Measurements from ENCODE around the gene PDSS2. TPM values are rescaled to one million over a fixed set of nuclear protein-coding genes. Genes with fewer than 3 reads are reported as not detected.

PDSS2 gene
- total RNA-seq = 13.3 and 14.2 TPM in 2 replicates

DNA sequence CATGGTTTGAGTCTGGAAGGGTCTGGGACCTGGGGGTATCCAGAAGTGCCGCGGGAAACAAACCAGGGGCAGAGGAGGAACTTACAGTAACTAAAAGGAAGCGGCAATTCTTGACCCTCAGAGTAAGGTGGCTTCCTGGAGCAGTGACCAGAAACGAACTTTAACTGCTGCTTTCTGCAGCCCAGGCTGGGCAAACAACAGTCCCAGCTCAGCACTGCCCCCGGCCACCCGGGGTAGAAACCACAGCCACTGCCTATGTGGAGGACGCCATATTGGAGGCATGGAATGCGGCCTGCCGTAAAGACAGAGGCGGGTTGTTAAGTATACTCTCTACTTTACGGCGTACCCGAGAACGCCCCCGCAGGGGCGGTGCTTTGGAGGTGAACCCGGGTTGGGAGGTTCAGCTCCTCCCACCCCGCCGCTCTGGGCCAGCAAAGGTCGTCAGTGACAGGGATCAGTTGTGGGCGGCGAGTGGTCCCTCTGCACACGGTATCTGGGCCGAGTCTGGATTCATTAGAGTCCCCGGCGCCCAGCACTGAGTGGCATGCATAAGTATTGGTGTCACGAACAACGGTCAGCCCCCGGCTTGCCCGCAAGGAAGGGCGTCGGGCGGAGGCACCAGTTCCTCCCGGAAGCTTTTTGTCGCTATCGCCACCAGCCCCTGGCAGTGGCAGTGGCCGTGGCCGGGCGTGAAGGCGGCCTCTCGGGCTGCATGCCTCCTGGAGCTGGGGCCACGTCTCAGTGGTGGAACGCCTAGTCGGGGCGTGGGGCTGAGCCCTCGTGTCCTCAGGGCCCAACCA lies at the start of gene PDSS2:
TSS of gene PDSS2 (minus strand) at position 282 of the 800 bp plus-strand sequence. CDS start at position 3, 279 bp downstream.
- peaks cover 21% of the 10 kb centered on the region for H3K4me1 Mint-ChIP-seq
- peaks cover 6% of the 10 kb centered on the region for H3K36me3 Mint-ChIP-seq (ENCODE audit: low read depth)
- H3K9me3 Mint-ChIP-seq = no peaks in the 10 kb centered on the region
- peak within 1 kb of the TSS; percentile 97 for H3K4me3 Mint-ChIP-seq
- H3K27me3 Mint-ChIP-seq = peaks cover 7% of the 10 kb centered on the region
- H3K27ac Mint-ChIP-seq = peak within 1 kb of the TSS; percentile 95
- intact Hi-C loops (cut with micrococcal nuclease) = loop anchor here (1.0 to 10.0 kb wide), 5 partner anchors 29 to 498 kb away; partner anchors contain the start of genes BEND3, MTRES1 and SEC63
- peak; percentile 99 for DNase-seq

GRCh38 chr6:107506145-107506544 lies 46.8 kb upstream of the PDSS2 start:
- intact Hi-C loops (cut with micrococcal nuclease) = no loop called here
- no peak overlapping the region for H3K27ac Mint-ChIP-seq
- no peaks in the 10 kb centered on the region for H3K9me3 Mint-ChIP-seq
- no peak for DNase-seq
- no peak overlapping the region for H3K4me3 Mint-ChIP-seq
- H3K27me3 Mint-ChIP-seq = peaks cover 26% of the 10 kb centered on the region
- no peaks in the 10 kb centered on the region for H3K36me3 Mint-ChIP-seq (ENCODE audit: low read depth)
- H3K4me1 Mint-ChIP-seq = no peaks in the 10 kb centered on the region

DNA sequence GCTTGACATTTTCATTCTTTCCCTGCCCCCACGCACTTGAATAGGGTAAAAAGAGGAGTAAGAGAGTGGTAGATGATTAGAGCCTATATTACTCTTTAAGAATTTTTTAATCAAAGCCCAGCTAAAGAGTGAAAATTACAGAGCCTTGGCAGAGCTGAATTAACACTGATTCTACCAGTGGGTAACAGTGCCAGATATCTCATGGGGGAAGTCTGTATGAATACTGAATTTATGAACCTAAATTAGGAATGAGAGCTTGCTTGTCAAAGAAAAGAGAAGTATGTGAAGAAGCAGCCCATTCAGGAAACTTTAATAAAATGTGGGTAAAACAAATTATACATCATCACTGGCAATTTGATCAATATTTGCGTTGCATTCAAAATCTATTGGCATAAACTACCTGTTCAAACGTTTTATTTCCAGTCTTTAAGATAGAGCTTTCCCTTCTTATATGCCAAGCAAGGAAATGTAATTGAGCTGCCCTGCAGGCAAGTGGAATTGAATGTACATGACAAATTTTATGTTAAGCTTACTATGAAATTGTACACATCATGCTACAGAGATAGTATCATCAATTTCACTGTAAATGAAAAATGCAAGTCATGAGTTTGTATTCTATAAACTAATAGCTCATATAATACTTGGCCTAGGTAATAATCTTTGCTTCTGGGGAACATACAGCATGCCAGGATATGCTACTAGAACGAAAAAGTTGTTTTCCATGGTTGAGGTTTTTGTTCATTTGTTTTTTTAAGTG lies 45.1 kb upstream of the PDSS2 start:
- DNase-seq = no peak
- no peaks in the 10 kb centered on the region for H3K9me3 Mint-ChIP-seq
- intact Hi-C loops (cut with micrococcal nuclease) = no loop called here
- no peaks in the 10 kb centered on the region for H3K36me3 Mint-ChIP-seq (ENCODE audit: low read depth)
- H3K27me3 Mint-ChIP-seq = peaks cover 24% of the 10 kb centered on the region
- H3K4me3 Mint-ChIP-seq = no peak overlapping the region
- no peaks in the 10 kb centered on the region for H3K4me1 Mint-ChIP-seq
- no peak overlapping the region for H3K27ac Mint-ChIP-seq

DNA sequence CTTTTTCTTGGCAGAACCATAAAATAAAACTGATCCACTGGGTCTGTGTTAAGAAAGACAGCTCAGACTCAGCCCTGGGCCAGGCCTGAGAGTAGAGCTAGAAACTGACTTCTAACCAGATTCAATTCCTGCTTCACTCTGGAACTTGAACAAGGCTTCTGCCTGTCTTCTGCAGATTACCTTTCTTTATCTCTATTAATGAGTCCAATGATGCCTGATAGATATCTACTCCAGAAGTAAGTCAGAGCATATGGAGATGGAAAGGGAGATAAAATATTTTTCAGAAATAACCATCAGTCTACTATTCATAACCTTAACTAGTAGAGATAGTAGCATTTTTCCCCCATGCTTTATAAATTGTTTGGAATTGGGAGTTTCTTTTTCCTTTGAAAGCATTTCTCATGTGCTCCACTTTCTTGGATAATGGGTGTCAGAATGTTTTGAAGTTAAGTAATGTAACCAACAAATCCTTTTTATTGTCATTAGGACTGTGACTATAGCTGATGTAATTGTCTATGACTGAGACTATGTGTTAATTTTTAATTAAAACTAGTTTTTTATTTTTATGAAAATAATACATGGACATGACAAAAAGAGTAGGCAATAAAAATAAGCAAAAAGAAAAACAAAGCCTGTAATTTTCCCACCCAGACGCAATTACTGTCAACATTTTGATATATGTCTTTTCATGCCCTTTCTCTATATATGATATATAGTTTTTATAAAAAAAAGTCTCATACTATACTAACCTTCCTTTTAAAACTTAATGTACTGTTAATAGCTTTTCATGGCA lies 37.7 kb upstream of the PDSS2 start:
- no peak for DNase-seq
- no peaks in the 10 kb centered on the region for H3K4me1 Mint-ChIP-seq
- H3K27me3 Mint-ChIP-seq = peaks cover 30% of the 10 kb centered on the region
- no peak overlapping the region for H3K27ac Mint-ChIP-seq
- H3K9me3 Mint-ChIP-seq = no peaks in the 10 kb centered on the region
- no peaks in the 10 kb centered on the region for H3K36me3 Mint-ChIP-seq (ENCODE audit: low read depth)
- intact Hi-C loops (cut with micrococcal nuclease) = loop anchor here (10.0 kb wide), 1 partner anchor 138 kb away; no protein-coding TSS in a partner anchor
- H3K4me3 Mint-ChIP-seq = no peak overlapping the region

GRCh38 chr6:107495971-107496370 lies 36.6 kb upstream of the PDSS2 start:
- no peak overlapping the region for H3K4me3 Mint-ChIP-seq
- H3K36me3 Mint-ChIP-seq (ENCODE audit: low read depth) = no peaks in the 10 kb centered on the region
- peaks cover 24% of the 10 kb centered on the region for H3K27me3 Mint-ChIP-seq
- DNase-seq = peak; percentile 22
- no peaks in the 10 kb centered on the region for H3K9me3 Mint-ChIP-seq
- H3K27ac Mint-ChIP-seq = no peak overlapping the region
- peaks cover 4% of the 10 kb centered on the region for H3K4me1 Mint-ChIP-seq
- intact Hi-C loops (cut with micrococcal nuclease) = loop anchor here (10.0 kb wide), 1 partner anchor 139 kb away; no protein-coding TSS in a partner anchor

DNA sequence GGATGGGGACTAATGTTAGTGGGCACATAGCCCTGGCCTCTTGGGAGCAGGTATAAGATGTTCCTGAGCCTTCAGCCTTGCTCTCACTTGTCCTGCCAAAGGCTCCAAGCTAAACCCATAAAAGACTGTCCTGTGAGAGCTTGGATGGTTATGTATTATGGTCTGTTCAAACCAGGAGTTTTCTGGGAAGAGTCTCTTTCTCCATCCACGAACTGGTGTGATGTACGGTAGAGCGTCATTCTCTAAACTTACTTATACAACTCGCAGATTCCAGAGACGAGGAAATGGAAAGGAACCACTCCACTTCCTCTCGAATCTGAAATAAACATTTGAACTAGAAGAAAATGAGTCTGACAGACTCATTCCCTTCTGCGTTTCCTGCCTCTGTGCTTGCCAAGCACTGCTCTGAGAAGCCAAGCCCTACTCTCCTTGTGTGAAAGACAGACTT lies 35.9 kb upstream of the PDSS2 start:
- peak; percentile 48 for DNase-seq
- H3K27me3 Mint-ChIP-seq = peaks cover 32% of the 10 kb centered on the region
- H3K36me3 Mint-ChIP-seq (ENCODE audit: low read depth) = no peaks in the 10 kb centered on the region
- intact Hi-C loops (cut with micrococcal nuclease) = loop anchor here (10.0 kb wide), 1 partner anchor 140 kb away; no protein-coding TSS in a partner anchor
- H3K27ac Mint-ChIP-seq = no peak overlapping the region
- H3K4me3 Mint-ChIP-seq = no peak overlapping the region
- H3K4me1 Mint-ChIP-seq = peaks cover 8% of the 10 kb centered on the region
- no peaks in the 10 kb centered on the region for H3K9me3 Mint-ChIP-seq

GRCh38 chr6:107493158-107494057 lies 34.0 kb upstream of the PDSS2 start:
- Mint-ChIP-seq H3K27ac (no peak overlapping the region), H3K4me3 (no peak overlapping the region), H3K27me3 (peaks cover 33% of the 10 kb centered on the region), H3K36me3 (ENCODE audit: low read depth) (no peaks in the 10 kb centered on the region), H3K4me1 (peaks cover 16% of the 10 kb centered on the region), H3K9me3 (no peaks in the 10 kb centered on the region)
- DNase-seq = peak; percentile 44
- intact Hi-C loops (cut with micrococcal nuclease) = loop anchor here (5.0 to 10.0 kb wide), 3 partner anchors 141 to 674 kb away; partner anchors contain the start of gene NR2E1

- intact Hi-C loops (cut with micrococcal nuclease) = loop anchor here (5.0 to 10.0 kb wide), 3 partner anchors 143 to 675 kb away; partner anchors contain the start of gene NR2E1
These were observed 32.6 kb upstream of the PDSS2 start for GRCh38 chr6:107491760-107492660.

GRCh38 chr6:107491138-107491609 lies 31.8 kb upstream of the PDSS2 start:
- H3K4me3 Mint-ChIP-seq = peak overlapping the region; percentile 89
- DNase-seq = peak; percentile 63
- peaks cover 22% of the 10 kb centered on the region for H3K4me1 Mint-ChIP-seq
- no peaks in the 10 kb centered on the region for H3K36me3 Mint-ChIP-seq (ENCODE audit: low read depth)
- H3K27ac Mint-ChIP-seq = no peak overlapping the region
- H3K27me3 Mint-ChIP-seq = peaks cover 42% of the 10 kb centered on the region
- H3K9me3 Mint-ChIP-seq = no peaks in the 10 kb centered on the region
- intact Hi-C loops (cut with micrococcal nuclease) = loop anchor here (5.0 to 10.0 kb wide), 3 partner anchors 144 to 676 kb away; partner anchors contain the start of gene NR2E1

More at GRCh38 chr6:107491760-107492660, 32.6 kb upstream of the PDSS2 start:
- Mint-ChIP-seq H3K4me3 (peak overlapping the region; percentile 89), H3K36me3 (ENCODE audit: low read depth) (no peaks in the 10 kb centered on the region), H3K9me3 (no peaks in the 10 kb centered on the region), H3K4me1 (peaks cover 22% of the 10 kb centered on the region), H3K27me3 (peaks cover 41% of the 10 kb centered on the region), H3K27ac (no peak overlapping the region)
- DNase-seq = peak; percentile 17

- H3K9me3 Mint-ChIP-seq = no peaks in the 10 kb centered on the region
- H3K27ac Mint-ChIP-seq = no peak overlapping the region
- H3K4me1 Mint-ChIP-seq = peaks cover 22% of the 10 kb centered on the region
- DNase-seq = peak; percentile 57
- intact Hi-C loops (cut with micrococcal nuclease) = loop anchor here (5.0 to 10.0 kb wide), 3 partner anchors 144 to 677 kb away; partner anchors contain the start of gene NR2E1
- peaks cover 41% of the 10 kb centered on the region for H3K27me3 Mint-ChIP-seq
- H3K4me3 Mint-ChIP-seq = peak overlapping the region; percentile 89
- H3K36me3 Mint-ChIP-seq (ENCODE audit: low read depth) = no peaks in the 10 kb centered on the region
These were observed 31.3 kb upstream of the PDSS2 start for GRCh38 chr6:107490566-107491137.
